Epithelial cell of proximal tubule (primary cell): ENCODE results near the gene MUC4. TPM values are rescaled to one million over a fixed set of nuclear protein-coding genes. Genes with fewer than 3 reads are reported as not detected.
"Not testable (repeated sequence)": the region's sequence is repeated elsewhere in the genome, so short reads cannot be mapped to it uniquely, and the experiment has no call there.

Experiments
- DNase-seq: peaks from one replicate; pipeline ENCODE4 v3.0.0-alpha.2; 2011; ENCODE audit warnings: low read depth
- H3K4me3 ChIP-seq: 2 replicates; pipeline ENCODE4 v1.5.1; 2011; ENCODE audit warnings: low read depth, mild to moderate bottlenecking, low read length
- CTCF ChIP-seq: conservative IDR thresholded peaks from 2 replicates; pipeline ENCODE4 v1.5.1; 2012; ENCODE audit warnings: low read depth, mild to moderate bottlenecking, low read length
- total RNA-seq: library from RNA; depleted of rRNA; stranded (reverse); fragments of >200 nt; gene quantifications from 2 replicates; pipeline ENCODE4 v1.2.3, GENCODE V29; 2015

The MUC4 gene
- total RNA-seq, 1 donor from 2014 or later = 0.52 TPM

GRCh38 chr3:195731356-195731905 is 80.3 kb downstream of the MUC4 start:
- no peak for DNase-seq
- no peak overlapping the region for H3K4me3 ChIP-seq
- no peak for TF ChIP-seq CTCF

- no peak for DNase-seq
- H3K4me3 ChIP-seq = no peak overlapping the region
- TF ChIP-seq CTCF = no peak
Measured at GRCh38 chr3:195729476-195730251, 82.1 kb downstream of the MUC4 start.

GRCh38 chr3:195728789-195729188 is 82.9 kb downstream of the MUC4 start:
- DNase-seq, H3K4me3 ChIP-seq: not testable (repeated sequence)

GRCh38 chr3:195727606-195728195 is 84.0 kb downstream of the MUC4 start:
- TF ChIP-seq CTCF = no peak
- H3K4me3 ChIP-seq = no peak overlapping the region
- DNase-seq = no peak

GRCh38 chr3:195725916-195726740 is 85.6 kb downstream of the MUC4 start:
- not testable (repeated sequence) for DNase-seq, H3K4me3 ChIP-seq

- not testable (repeated sequence) for H3K4me3 ChIP-seq, DNase-seq
Measured at GRCh38 chr3:195724363-195724762, 87.4 kb downstream of the MUC4 start.

GRCh38 chr3:195722996-195723345 is 88.8 kb downstream of the MUC4 start:
- not testable (repeated sequence) for H3K4me3 ChIP-seq, DNase-seq

GRCh38 chr3:195722139-195722995 is 89.4 kb downstream of the MUC4 start:
- H3K4me3 ChIP-seq, DNase-seq: not testable (repeated sequence)

- DNase-seq, H3K4me3 ChIP-seq: not testable (repeated sequence)
Measured at GRCh38 chr3:195720831-195721506, 90.8 kb downstream of the MUC4 start, which contains the start of gene MUC20. Gene MUC20, plus strand, starts transcription at chr3:195720978. Its CDS starts 30 bp downstream, at chr3:195721008.

- not testable (repeated sequence) for DNase-seq, H3K4me3 ChIP-seq
Measured at GRCh38 chr3:195719514-195720254, 92.0 kb downstream of the MUC4 start.
